HG03095 (cell line): ENCODE measurements around the gene MCFD2.
"Not testable (repeated sequence)": the region's sequence is repeated elsewhere in the genome, so short reads cannot be mapped to it uniquely, and the experiment has no call there.

Experiments used
- ATAC-seq: cut with Tn5 transposase; IDR thresholded peaks from one replicate; pipeline ENCODE4 v1.9.1; 2021; ENCODE audit warnings: moderate library complexity; ENCODE audit not compliant: unreplicated experiment

The MCFD2 gene

DNA sequence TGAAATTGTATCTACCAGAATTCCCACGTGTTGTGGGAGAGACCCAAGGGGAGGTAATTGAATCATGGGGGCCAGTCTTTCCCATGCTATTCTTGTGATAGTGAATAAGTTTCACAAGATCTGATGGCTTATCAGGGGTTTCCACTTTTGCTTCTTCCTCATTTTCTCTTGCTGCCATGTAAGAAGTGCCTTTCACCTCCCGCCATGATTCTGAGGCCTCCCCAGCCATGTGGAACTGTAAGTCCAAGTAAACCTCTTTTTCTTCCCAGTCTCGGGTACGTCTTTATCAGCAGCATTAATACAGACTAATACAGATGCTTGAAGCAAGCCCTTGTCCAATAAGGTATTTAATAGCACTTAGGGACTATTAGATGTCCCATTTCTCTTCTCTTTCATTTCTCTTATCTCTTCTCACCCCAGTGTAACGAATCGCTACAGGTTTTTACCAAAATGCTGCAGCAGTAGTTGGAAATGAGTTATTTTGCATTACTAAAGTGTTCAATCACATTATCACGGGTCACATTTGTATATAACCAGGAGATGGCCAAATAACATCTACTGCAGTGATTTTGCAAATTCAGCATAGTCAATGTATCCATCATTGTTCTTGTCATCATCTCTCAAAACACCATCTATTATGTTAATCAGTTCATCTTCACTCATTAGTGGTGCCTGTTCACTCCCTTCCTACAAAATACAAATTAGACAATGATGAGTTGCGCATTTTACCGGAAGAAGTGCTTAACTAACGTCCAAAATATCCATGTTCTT, 10.5 kb downstream of the MCFD2 start:
- not testable (repeated sequence) for ATAC-seq

GRCh38 chr2:46902980-46903379, 12.6 kb downstream of the MCFD2 start:
- not testable (repeated sequence) for ATAC-seq

DNA sequence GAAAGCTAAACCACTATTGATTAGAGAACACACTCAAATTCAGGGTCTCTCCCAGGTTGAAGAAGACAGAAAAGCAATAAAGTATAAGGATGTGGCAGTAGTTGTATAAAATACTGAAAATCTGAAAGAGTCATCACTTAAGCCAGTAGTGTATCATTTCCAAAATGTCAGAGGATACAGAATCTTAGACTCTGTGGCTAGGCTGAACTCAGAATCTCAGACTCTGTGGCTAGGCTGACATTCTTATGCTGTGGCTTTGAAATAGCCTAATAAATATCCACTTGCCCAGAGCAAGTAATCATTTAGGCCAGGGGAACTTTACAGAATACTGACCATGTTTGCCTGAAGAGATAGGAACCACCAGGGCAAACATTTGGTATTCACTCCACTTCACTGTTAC, 13.1 kb downstream of the MCFD2 start:
- ATAC-seq, result no peak

- no peak for ATAC-seq
These were observed 14.0 kb downstream of the MCFD2 start for GRCh38 chr2:46901611-46902010.

DNA sequence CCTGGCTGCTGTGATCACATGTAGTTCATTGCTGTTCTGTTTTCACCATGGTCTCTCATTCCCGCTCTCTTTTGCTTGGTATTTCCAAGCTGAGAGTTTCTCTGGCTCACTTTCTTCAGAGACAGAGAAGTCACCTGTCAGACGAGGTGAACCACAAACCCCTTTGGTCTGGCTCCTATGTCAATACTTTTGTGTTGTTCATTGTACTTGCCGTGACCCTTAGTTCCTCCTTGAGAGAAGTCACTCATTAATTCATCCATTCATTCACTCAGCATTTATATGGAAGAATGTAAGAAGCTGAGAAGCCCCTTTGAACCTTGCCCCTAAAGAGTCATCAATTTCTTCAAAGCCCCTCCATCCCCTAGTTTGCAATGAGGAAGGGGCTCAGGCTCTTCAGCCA, 15.2 kb downstream of the MCFD2 start:
- no peak for ATAC-seq

DNA sequence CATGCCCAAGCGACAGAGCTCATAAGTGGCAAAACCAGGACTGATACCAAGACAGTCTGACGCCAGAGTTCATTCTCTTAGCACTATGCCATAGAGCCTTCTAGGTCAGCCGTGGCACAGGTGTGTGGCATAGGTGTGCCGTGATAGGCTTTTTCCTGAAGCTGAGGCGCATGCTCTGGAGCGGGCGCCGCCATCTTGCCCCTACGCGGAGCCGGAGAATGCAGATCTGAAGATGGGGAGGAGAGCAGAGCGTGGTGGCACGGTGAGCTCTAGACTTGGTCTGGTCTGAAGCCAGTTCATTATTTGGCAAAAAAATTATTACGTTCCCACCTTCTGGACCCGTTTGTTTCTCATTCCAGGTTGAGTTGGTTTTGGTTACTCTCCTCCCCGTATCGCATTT, 16.6 kb downstream of the MCFD2 start:
- no peak for ATAC-seq

DNA sequence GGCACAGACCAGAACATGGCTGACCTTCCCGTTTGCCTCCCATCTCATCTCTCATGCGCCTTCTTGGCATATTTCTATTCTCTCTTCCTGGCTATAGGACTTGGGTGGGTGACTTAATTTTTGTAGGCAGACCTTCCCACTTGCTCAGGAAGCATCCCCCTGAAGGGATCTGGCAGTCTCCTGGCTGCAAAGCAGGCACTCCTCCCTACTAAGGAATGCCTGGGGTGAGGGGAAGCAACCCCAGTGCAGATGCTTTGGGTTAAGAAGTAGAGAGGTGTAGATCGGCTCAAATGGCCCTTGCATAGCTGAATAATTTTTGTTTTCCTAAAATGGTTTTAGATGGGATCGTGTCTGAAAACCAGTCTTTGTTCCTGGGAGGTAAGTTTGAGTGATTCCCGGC, 17.6 kb downstream of the MCFD2 start:
- no peak for ATAC-seq

DNA sequence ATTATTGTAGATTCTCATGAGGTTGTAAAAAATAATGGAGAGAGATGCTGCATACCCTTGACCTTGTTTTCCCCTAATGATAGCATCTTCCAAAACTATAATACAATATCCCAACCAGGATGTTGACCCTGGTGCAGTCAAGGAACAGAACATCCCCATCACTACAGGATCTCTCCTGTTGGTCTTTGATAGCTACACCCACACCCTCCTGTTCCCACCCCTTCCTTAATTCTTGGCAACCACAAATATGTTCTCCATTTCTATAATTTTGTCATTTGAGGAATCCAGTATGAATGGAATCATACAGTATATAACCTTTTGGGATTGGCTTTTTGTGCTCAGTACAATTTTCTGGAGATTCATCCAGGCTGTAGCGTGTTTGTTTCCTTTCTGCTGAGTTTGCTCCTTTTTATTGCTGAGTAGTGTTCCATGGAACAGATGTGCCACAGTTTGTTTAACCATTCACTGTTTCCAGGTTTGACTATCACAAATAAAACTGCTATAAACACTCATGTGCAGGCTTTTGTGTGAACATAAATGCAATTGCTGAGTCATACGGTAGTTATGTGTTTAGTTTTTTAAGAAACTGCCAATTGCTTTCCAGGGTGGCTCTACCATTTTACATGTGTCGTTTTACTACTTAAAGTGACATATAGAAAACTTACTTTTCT, 22.2 kb downstream of the MCFD2 start:
- no peak for ATAC-seq

- no peak for ATAC-seq
These were observed 23.6 kb downstream of the MCFD2 start for GRCh38 chr2:46891956-46892553.

GRCh38 chr2:46888421-46888952, 27.1 kb downstream of the MCFD2 start:
- ATAC-seq, result no peak

- ATAC-seq, result no peak
These were observed 28.3 kb downstream of the MCFD2 start for GRCh38 chr2:46887028-46887885.

- ATAC-seq, result no peak
These were observed 29.2 kb downstream of the MCFD2 start for GRCh38 chr2:46886268-46887027.

DNA sequence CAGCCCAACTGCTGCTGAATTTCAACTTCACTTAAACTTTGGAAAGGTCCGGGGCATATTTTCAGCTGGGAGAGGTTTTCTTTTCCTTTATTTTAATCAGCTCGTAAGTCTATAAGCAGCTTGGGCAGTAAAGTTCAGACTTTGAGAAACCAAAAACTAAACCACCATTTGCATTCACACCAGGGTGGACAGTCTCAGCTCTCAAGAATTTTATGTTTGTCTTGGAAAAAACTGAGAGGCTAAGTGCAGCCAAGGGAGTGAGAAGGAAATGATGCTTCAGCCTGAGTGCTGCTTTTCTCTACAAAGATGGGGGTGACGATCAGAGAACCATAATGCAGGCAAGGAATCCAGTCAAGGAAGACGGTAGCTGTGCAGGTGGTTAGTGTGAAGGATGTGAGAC, 30.2 kb downstream of the MCFD2 start:
- ATAC-seq, result no peak

DNA sequence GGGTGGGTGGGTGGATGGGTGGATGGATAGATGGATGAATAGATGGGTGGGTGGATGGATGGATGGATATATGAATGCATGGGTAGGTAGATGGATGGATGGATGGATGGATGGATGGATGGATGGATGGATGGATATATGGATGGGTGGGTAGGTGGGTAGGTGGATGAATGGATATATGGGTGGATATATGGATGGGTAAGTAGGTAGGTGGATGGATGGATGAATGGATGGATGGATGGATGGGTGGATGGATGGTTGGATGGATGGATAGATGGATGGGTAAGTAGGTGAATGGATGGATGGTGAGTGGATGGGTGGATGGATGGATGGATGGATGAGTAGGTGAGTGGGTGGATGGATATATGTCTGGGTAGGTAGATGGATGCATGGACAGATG, 36.1 kb downstream of the MCFD2 start:
- ATAC-seq, result no peak

DNA sequence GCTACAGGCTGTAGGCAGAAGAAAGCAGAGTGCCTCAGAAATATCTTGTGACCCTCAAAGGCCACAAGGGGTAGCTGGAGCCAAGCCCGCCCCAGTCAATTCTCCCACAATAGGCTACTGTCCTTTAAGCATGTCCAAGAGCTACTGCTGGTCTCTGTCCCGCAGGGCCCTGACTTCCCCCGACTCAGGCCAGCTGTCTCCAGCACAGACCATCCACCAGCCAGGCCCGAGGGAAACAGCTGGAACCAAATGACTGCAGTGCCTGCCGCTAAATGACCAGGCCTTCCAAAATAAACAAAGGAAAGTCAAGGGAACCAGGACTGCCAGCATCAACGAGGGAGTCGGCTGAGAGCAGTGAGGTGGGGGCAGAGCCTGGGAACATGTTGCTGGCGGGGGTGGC, 36.7 kb downstream of the MCFD2 start:
- no peak for ATAC-seq

- ATAC-seq, result no peak
These were observed 37.2 kb downstream of the MCFD2 start for GRCh38 chr2:46878240-46878877.

- ATAC-seq, result no peak
These were observed 37.9 kb downstream of the MCFD2 start for GRCh38 chr2:46877619-46878113.

GRCh38 chr2:46876741-46877384, 38.7 kb downstream of the MCFD2 start:
- no peak for ATAC-seq
